Endothelial cell (in vitro differentiated cells): ENCODE results near the gene FCHO2. TPM values are rescaled to one million over a fixed set of nuclear protein-coding genes. Genes with fewer than 3 reads are reported as not detected.
"Not testable (repeated sequence)": the region's sequence is repeated elsewhere in the genome, so short reads cannot be mapped to it uniquely, and the experiment has no call there.

ENCODE experiments used
- DNase-seq: peaks from one replicate; pipeline ENCODE4 v3.0.0; 2021; ENCODE audit warnings: low spot score
- H3K27ac Mint-ChIP-seq: one replicate; pipeline ENCODE4 v1.8.0; 2021; ENCODE audit warnings: mixed read lengths, inconsistent platforms; ENCODE audit not compliant: unreplicated experiment
- H3K27me3 Mint-ChIP-seq: one replicate; pipeline ENCODE4 v1.8.0; 2021; ENCODE audit warnings: mild to moderate bottlenecking, moderate library complexity, mixed read lengths, inconsistent platforms; ENCODE audit not compliant: unreplicated experiment
- H3K36me3 Mint-ChIP-seq: one replicate; pipeline ENCODE4 v1.8.0; 2021; ENCODE audit warnings: mild to moderate bottlenecking, low read depth, mixed read lengths, inconsistent platforms; ENCODE audit not compliant: unreplicated experiment
- H3K4me1 Mint-ChIP-seq: one replicate; pipeline ENCODE4 v1.8.0; 2021; ENCODE audit warnings: mild to moderate bottlenecking, mixed read lengths, inconsistent platforms; ENCODE audit not compliant: unreplicated experiment
- H3K4me3 Mint-ChIP-seq: one replicate; pipeline ENCODE4 v1.8.0; 2021; ENCODE audit warnings: mild to moderate bottlenecking, mixed read lengths, inconsistent platforms; ENCODE audit not compliant: unreplicated experiment
- H3K9me3 Mint-ChIP-seq: one replicate; pipeline ENCODE4 v1.8.0; 2021; ENCODE audit warnings: mixed read lengths, inconsistent platforms; ENCODE audit not compliant: unreplicated experiment
- total RNA-seq: library from RNA; stranded (reverse); fragmentation: NEBNext Ultra II Directional; extraction: Animal tissue kit (Norgen Biotek cat#: 25700); gene quantifications from one replicate; pipeline ENCODE4 v1.2.1, GENCODE V29; 2021; ENCODE audit not compliant: unreplicated experiment
- TF ChIP-seq, protein P1 (sequence below): fragments of 200-600 bp; sonication (generic); IDR thresholded peaks from one replicate; pipeline ENCODE4 v1.5.0; 2021; ENCODE audit warnings: antibody characterized with exemption; ENCODE audit not compliant: unreplicated experiment

Gene FCHO2
- total RNA-seq, 1 donor from 2014 or later: 41.9 TPM

DNA sequence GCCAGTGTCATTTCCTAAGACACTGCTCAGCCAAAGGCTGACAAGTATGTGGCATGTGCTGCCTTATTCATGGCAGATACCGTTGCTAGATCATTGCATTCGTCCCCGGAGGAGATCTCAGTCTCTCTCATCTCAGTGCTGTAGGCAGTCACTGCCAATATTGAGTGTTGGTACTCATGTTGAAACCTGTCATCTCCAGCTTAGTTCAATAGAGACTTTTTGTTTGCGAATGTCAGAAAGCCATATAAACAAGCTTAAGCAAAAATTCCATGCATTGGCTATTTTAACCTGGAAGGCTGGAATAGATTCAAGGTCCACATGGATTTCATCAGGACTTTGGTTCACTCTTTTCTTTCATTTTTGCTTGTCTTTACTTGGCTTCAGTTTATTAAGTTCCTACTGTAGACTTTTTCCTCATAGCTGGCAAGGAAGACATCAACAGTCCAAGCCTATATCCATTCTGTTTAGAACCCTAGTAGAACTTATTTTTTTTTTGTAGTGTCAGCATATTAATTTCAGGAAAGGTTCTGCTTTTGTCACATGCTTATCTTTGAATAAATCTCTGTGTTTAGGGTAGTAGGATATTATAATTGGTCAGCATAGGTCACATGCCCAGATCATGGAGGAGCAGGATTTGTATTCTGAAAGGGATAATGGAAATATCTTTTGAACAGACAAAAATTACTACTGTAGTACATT is 66.8 kb downstream of the FCHO2 start:
- Mint-ChIP-seq H3K27ac (no peak overlapping the region), H3K4me1 (no peaks in the 10 kb centered on the region), H3K36me3 (peaks cover 19% of the 10 kb centered on the region), H3K9me3 (no peaks in the 10 kb centered on the region), H3K27me3 (peaks cover 1% of the 10 kb centered on the region), H3K4me3 (no peak overlapping the region)
- TF ChIP-seq, protein P1, sequence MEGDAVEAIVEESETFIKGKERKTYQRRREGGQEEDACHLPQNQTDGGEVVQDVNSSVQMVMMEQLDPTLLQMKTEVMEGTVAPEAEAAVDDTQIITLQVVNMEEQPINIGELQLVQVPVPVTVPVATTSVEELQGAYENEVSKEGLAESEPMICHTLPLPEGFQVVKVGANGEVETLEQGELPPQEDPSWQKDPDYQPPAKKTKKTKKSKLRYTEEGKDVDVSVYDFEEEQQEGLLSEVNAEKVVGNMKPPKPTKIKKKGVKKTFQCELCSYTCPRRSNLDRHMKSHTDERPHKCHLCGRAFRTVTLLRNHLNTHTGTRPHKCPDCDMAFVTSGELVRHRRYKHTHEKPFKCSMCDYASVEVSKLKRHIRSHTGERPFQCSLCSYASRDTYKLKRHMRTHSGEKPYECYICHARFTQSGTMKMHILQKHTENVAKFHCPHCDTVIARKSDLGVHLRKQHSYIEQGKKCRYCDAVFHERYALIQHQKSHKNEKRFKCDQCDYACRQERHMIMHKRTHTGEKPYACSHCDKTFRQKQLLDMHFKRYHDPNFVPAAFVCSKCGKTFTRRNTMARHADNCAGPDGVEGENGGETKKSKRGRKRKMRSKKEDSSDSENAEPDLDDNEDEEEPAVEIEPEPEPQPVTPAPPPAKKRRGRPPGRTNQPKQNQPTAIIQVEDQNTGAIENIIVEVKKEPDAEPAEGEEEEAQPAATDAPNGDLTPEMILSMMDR: no peak
- DNase-seq: no peak

DNA sequence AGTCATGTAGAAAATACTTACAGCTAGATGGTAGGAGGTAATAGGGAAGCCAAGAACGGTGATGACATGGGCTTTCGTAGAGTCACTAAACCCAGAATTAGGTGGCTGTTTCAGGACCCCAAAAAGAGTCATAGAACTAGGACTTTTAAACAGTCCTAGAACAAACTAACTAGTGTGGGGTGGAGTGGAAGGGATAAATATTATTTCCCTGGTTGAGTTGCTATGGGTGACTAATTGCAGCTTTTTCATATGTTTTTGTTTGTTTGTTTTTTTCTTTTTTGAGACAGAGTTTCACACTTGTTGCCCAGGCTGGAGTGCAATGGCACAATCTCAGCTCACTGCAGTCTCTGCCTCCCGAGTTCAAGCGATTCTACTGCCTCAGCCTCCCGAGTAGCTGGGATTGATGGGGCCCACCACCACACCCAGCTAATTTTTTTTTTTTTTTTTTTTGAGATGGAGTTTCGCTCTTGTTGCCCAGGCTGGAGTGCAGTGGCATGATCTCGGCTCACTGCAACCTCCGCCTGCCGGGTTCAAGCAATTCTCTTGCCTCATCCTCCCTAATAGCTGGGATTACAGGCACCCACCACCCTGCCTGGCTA is 69.2 kb downstream of the FCHO2 start:
- not testable (repeated sequence) for H3K9me3 Mint-ChIP-seq, DNase-seq, H3K27me3 Mint-ChIP-seq, H3K4me1 Mint-ChIP-seq, H3K27ac Mint-ChIP-seq
- H3K36me3 Mint-ChIP-seq: peaks cover 10% of the 10 kb centered on the region
- peak overlapping the region; percentile 27 for H3K4me3 Mint-ChIP-seq

DNA sequence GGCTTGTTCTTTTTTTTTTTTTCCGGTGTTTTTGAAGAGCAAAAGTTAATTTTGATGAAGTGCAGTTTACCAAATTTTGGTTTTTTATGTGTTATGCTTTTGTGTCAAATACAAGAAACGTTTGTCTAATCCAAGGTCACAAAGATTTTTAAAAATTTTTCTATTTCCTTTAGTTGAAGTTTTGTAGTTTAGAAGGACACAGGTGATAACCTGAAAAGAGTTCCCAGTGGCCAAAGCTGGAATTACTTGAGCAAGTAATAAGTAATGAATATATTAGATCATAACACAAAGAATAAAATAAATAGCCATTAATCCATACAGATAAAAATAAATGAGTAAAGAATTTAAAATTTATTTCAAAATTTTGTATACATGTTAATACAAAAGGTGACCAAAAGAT is 71.5 kb downstream of the FCHO2 start:
- Mint-ChIP-seq H3K36me3 (peaks cover 4% of the 10 kb centered on the region), H3K4me3 (no peak overlapping the region), H3K9me3 (no peaks in the 10 kb centered on the region), H3K27me3 (peaks cover 2% of the 10 kb centered on the region), H3K27ac (no peak overlapping the region), H3K4me1 (peaks cover 3% of the 10 kb centered on the region)
- TF ChIP-seq, protein P1: peak; percentile 61
- DNase-seq: no peak

DNA sequence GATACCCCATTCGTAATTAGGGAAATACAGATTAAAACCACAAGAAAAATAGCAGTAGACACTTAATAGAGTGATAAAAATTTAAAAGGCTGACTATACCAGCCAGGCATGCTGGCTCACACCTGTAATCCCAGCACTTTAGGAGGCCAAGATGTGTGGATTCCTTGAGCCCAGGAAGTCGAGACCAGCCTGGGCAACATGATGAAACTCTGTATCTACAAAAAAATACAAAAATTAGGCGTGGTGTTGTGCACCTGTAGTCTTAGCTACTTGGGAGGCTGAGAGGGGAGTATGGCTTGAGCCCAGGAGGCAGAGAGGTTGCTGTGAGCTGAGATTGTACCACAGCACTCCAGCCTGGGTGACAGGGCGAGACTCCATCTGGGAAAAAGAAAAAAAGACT is 72.0 kb downstream of the FCHO2 start:
- H3K4me3 Mint-ChIP-seq: no peak overlapping the region
- no peak overlapping the region for H3K27ac Mint-ChIP-seq
- TF ChIP-seq, protein P1: no peak
- peaks cover 3% of the 10 kb centered on the region for H3K4me1 Mint-ChIP-seq
- H3K9me3 Mint-ChIP-seq: no peaks in the 10 kb centered on the region
- peaks cover 2% of the 10 kb centered on the region for H3K27me3 Mint-ChIP-seq
- peaks cover 4% of the 10 kb centered on the region for H3K36me3 Mint-ChIP-seq
- no peak for DNase-seq

DNA sequence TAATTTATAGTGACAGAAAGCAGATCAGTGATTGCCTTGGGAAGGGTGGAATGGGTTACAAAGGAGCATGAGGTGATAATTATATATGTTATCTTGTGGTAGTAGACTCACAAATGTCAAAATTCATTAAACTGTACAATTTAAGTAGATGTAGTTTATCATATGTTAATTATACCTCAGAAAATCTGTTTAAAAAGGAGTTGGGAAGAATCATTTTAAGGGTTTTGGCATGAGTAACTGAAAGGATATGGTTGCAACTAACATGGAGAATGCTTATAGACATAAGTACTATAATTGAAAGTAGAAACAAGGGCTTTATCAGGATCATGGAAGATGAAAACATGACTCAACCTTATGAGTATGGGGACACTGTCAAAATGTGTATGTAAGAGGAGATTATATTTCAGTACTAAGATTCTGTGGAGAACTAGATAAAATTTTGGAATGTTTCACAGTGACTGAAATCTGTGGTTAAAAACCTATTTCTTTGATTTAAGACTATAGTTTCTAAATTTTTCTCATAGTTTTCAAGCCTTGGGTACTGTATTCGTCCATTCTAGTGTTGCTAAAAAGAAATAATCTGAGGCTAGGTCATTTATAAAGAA is 73.3 kb downstream of the FCHO2 start:
- Mint-ChIP-seq H3K27me3 (peaks cover 2% of the 10 kb centered on the region), H3K36me3 (peaks cover 4% of the 10 kb centered on the region), H3K4me3 (no peak overlapping the region), H3K27ac (no peak overlapping the region), H3K9me3 (no peaks in the 10 kb centered on the region), H3K4me1 (peaks cover 3% of the 10 kb centered on the region)
- DNase-seq: no peak
- TF ChIP-seq, protein P1: no peak
